ENCODE measurements around the gene PTGR3. TPM values are rescaled to one million over a fixed set of nuclear protein-coding genes. Genes with fewer than 3 reads are reported as not detected.

The PTGR3 gene
- total RNA-seq, 4 donors from 2014 or later: 4.9 to 30.8 (median 21.7) TPM

GRCh38 chr18:75169411-75169810 lies 39.5 kb downstream of the PTGR3 start:
- Histone ChIP-seq H3K9me3 (no peaks in the 10 kb centered on the region), H3K27ac (no peak overlapping the region), H3K27me3 (no peaks in the 10 kb centered on the region), H3K4me3 (no peak overlapping the region), H3K4me1 (no peaks in the 10 kb centered on the region), H3K36me3 (no peaks in the 10 kb centered on the region)
- TF ChIP-seq POLR2A (IDR thresholded peaks at IDR 0.05): no peak
- no peak for TF ChIP-seq CTCF (IDR thresholded peaks at IDR 0.05)
- no peak for DNase-seq
- intact Hi-C loops (cut with DNase I; ENCODE audit: low total_unique reads): no loop called here

GRCh38 chr18:75168619-75169018 lies 40.3 kb downstream of the PTGR3 start:
- Histone ChIP-seq H3K4me1 (no peaks in the 10 kb centered on the region), H3K27me3 (no peaks in the 10 kb centered on the region), H3K4me3 (no peak overlapping the region), H3K27ac (no peak overlapping the region), H3K9me3 (no peaks in the 10 kb centered on the region), H3K36me3 (no peaks in the 10 kb centered on the region)
- intact Hi-C loops (cut with DNase I; ENCODE audit: low total_unique reads): no loop called here
- no peak for DNase-seq
- TF ChIP-seq POLR2A (IDR thresholded peaks at IDR 0.05) (no peak), CTCF (IDR thresholded peaks at IDR 0.05) (no peak)

- Histone ChIP-seq H3K27me3 (no peaks in the 10 kb centered on the region), H3K36me3 (no peaks in the 10 kb centered on the region), H3K9me3 (no peaks in the 10 kb centered on the region), H3K4me1 (no peaks in the 10 kb centered on the region), H3K4me3 (no peak overlapping the region), H3K27ac (no peak overlapping the region)
- intact Hi-C loops (cut with DNase I; ENCODE audit: low total_unique reads): no loop called here
- TF ChIP-seq POLR2A (IDR thresholded peaks at IDR 0.05): no peak
- no peak for TF ChIP-seq CTCF (IDR thresholded peaks at IDR 0.05)
- DNase-seq: no peak
Measured at GRCh38 chr18:75167759-75168618, 41.0 kb downstream of the PTGR3 start.

GRCh38 chr18:75167137-75167536 lies 41.8 kb downstream of the PTGR3 start:
- Histone ChIP-seq H3K27ac (no peak overlapping the region), H3K9me3 (no peaks in the 10 kb centered on the region), H3K4me3 (no peak overlapping the region), H3K27me3 (no peaks in the 10 kb centered on the region), H3K4me1 (no peaks in the 10 kb centered on the region), H3K36me3 (no peaks in the 10 kb centered on the region)
- intact Hi-C loops (cut with DNase I; ENCODE audit: low total_unique reads): no loop called here
- no peak for DNase-seq
- no peak for TF ChIP-seq POLR2A (IDR thresholded peaks at IDR 0.05)
- TF ChIP-seq CTCF (IDR thresholded peaks at IDR 0.05): no peak

- Histone ChIP-seq H3K36me3 (no peaks in the 10 kb centered on the region), H3K27ac (no peak overlapping the region), H3K4me3 (no peak overlapping the region), H3K9me3 (no peaks in the 10 kb centered on the region), H3K27me3 (no peaks in the 10 kb centered on the region), H3K4me1 (no peaks in the 10 kb centered on the region)
- TF ChIP-seq CTCF (IDR thresholded peaks at IDR 0.05) (no peak), POLR2A (IDR thresholded peaks at IDR 0.05) (no peak)
- intact Hi-C loops (cut with DNase I; ENCODE audit: low total_unique reads): no loop called here
- no peak for DNase-seq
Measured at GRCh38 chr18:75165926-75166325, 43.0 kb downstream of the PTGR3 start.

Measured in uterus (tissue), 4 donors.